Activated CD4-positive, alpha-beta T cell treated with anti-CD3 and anti-CD28 coated beads, Interleukin-2, amount 50 U/mL, for 16 hours (primary cell): ENCODE data around the gene TMEM185A.
"Not testable (repeated sequence)": the region's sequence is repeated elsewhere in the genome, so short reads cannot be mapped to it uniquely, and the experiment has no call there.

Experiments
- DNase-seq: peaks from one replicate; pipeline ENCODE4 v3.0.0-alpha.2; 2020

TMEM185A gene

GRCh38 chrX:149631234-149632165 is at the start of gene TMEM185A:
TMEM185A (minus strand) TSS chrX:149631792; CDS start chrX:149631580, 212 bp downstream.
- DNase-seq = peak; percentile 78

DNA sequence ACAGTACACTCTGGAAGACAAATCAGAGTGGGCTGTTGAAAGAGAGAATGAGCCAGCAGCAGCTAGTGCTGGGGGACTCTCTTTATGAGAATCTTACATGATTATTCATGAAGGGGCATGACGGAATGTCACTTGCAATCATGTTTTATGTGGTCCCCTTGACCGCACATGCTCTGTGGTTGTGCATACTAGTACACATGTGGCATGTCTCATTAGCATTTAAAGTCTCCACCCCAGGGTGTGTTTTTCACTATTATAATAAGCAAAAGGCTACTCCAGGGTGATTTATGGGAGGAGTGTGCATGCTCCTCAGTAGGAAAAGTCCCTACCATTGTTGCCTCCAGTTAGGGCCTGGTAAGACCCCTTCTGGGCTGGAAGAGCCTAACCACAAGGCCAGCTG is 49.6 kb upstream of the TMEM185A start:
- no peak for DNase-seq

- DNase-seq = not testable (repeated sequence)
These were observed 47.6 kb upstream of the TMEM185A start for GRCh38 chrX:149679164-149679678.

GRCh38 chrX:149675554-149675953 is 44.0 kb upstream of the TMEM185A start:
- not testable (repeated sequence) for DNase-seq

DNA sequence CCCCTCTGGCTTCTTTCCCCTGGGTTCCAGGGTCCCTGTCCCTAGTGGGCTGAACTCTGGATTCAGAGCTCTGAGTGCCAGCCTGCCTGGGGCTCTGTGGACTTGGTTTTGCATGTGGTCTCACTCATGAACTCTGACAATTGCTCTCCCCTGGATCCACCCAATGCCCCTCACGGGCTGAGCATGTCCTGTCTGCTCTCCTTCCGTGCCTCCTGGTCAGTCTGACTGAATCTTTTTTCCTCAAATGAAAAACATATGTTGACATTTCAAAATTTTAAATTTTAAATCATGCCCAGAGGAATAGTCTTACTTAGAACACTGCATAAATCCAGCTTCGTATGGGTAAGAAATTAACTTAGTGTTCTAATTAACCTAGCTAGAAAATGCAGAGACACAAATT is 43.5 kb upstream of the TMEM185A start:
- DNase-seq = not testable (repeated sequence)

DNA sequence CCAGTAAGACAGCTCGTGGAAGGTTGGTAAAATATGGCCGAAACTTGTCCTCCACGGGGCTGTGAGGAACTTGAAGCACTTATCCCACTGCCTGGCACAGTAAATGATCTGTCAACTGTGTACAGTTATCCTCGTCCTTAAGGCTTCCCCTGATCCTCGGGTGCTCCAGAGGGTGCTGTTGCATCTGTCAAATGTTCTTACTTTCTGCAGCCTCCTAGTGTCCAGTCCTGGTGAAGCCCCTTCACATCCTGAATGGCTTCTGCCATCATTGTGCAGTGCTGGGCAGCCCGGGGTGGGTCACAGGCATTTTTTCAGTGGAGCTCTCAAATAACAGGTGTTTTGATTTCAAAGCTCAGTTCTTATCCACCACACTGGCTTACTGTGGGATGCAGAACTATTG is 29.0 kb upstream of the TMEM185A start:
- DNase-seq = not testable (repeated sequence)

DNA sequence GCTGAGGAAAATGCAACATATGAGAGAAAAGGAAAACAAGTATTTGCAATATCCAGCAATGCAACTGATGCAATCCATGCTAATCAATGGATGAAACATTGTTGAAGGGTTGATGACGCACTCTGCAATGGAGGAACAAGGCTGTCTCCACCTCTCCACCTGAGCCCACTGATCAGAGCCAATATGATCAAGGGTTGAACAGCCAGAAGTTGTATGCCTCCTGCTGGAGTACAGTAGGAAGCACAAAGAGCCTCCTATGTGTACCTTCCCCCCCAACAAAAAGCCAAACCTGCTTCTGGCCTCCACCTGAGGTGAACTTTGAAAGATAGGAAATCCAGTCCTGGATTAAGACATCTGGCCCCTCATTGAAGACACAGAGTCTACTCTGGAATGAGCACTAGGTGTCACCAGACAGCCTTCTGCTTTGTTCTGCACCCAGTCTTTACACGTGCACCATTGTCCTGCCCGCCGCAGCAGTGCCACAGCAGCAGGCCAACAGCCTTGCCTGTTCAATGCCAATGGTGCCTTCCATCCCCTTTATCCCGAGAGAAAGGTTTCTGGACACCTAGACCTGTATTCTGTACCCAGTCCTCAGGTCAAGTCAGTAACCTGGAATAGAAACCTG is 24.8 kb upstream of the TMEM185A start:
- DNase-seq = not testable (repeated sequence)

- DNase-seq = no peak
These were observed 20.8 kb upstream of the TMEM185A start for GRCh38 chrX:149652232-149652981.

DNA sequence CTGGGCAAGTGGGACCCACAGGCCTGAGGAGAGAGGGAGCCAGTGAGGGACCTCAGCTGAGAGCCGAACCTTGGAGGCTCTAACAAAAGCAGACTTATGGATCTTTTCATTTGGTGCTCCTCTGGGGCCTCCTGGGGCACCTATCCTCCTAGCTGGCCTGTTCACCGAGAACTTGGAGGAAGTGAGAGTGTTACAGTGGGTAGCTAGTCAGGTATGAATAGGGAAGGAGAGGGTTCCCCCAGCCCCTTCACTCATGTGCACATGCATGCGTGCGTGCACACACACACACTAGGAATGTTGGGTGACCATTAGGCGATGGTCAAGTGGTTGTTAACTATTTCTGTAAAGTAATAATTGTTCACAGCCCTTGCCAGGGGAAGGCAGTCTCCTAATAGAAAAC is 18.6 kb upstream of the TMEM185A start:
- no peak for DNase-seq

DNA sequence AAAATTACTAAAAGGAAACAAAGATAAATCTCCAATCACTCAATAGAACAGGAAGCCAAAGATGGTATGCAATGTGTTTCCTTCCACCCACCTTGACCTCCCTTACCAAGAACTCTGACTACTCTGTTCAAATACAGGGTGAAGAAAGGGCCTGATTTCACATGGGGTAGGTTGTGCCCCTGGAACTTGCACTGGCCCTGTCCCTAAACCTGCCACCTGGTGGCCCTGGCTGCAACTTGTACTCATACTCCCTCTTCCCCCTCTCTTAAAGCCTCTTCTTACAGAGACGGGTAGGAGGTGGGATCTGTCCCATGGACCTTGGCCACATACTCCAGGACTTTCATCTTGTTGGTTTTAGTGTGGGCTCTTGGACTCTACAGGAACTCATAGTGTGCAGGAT is 17.3 kb upstream of the TMEM185A start:
- DNase-seq = no peak

DNA sequence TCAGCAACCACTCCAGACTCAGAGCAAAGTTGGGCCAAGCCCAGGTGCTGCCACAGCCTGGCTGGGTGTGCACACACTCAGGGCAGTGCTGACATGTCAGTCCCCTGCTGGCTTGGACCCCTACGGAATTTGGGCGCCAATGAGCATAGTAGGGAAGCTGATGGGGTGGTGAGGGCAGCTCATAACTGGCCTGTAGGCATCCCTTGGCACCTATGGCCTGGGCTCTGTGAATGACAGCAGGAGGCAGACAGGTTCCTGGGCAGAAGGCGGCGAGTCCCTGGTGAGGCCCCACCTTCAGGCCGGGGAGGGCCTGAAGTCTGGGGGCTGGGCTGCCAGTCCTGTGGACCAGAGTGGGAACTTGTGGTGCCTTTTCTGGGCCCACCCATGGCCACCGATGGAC is 15.9 kb upstream of the TMEM185A start:
- DNase-seq = no peak

- DNase-seq = no peak
These were observed 11.9 kb upstream of the TMEM185A start for GRCh38 chrX:149643496-149643895.

DNA sequence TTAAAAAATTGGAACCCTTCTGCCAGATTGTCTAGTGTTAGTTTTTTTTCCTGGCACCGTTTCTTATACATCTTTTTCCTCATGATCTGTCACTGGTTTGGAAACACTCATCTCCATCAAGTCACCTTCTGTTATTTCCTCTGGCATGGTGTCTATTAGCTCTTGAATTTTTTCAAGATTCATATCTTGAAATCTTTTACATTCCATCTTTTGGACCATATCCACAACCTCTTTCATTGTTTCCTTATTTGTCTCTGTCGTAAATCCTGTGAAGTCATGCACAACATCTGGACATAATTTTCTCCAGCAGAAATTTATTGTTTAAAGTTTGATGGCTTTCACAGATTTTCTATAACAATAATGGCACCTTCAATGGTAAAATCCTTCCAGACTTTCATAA is 10.2 kb upstream of the TMEM185A start:
- no peak for DNase-seq

DNA sequence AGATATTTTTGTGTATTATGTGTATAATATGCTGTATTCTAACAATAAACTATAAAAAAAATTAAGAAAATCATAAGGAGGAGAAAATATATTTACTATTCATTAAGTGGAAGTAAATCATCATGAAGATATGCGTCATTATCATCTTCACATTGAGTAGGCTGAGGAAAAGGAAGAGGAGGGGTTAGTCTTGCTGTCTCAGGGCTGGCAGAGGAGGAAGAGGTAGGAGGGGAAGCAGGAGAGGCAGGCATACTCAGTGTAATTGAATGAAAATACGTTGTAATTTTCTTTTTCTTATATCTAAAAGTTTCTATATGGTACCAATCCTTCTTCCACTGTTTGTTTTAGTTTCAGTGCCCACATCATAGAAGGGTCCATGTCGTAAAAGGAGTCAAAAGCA is 9.8 kb upstream of the TMEM185A start:
- DNase-seq = no peak

DNA sequence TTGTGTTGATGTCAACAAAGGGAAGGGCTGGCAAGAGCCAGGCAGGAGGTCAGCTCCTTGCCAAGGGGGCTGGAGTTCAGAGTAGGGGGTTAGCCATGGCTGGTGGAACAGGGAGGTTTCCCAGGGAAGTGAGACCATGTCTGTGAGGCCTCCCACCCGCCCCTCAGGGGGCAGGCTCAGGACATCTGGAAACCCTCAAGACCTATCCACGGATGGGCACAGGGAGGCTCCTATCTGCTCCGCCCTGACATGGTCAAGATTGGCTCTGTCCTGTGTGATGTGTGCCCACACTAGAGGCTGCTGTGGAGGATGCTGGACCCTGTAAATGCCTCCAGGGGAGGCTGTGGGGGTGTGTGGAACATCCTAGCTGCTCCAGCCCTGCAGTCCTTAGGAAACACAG is 8.0 kb upstream of the TMEM185A start:
- DNase-seq = no peak

DNA sequence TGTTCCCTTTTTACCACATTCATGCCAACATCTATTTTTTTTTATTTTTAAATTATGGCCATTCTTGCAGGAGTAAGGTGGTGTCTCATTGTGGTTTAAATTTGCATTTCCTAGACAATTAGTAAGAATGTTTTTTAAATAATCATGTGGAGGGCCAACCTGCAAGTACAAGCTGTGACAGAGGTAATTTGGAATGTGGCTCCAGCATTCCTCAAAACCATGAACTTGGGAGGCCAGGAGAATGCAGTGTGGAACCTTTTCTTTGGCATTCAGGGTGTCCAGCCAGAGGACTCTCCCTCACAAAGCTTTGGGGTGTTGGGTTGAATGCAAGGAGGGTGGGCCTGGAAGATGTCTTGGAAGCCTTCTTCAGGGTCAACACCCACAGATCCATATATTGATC is 7.3 kb upstream of the TMEM185A start:
- DNase-seq = no peak

- no peak for DNase-seq
These were observed 1.9 kb upstream of the TMEM185A start for GRCh38 chrX:149633511-149633910.

- DNase-seq = no peak
These were observed 835 bp downstream of the TMEM185A start for GRCh38 chrX:149630681-149631233.

GRCh38 chrX:149629730-149630387 is 1.7 kb downstream of the TMEM185A start:
- DNase-seq = no peak

- DNase-seq = no peak
These were observed 2.8 kb downstream of the TMEM185A start for GRCh38 chrX:149628768-149629167.

GRCh38 chrX:149628280-149628679 is 3.3 kb downstream of the TMEM185A start:
- no peak for DNase-seq

DNA sequence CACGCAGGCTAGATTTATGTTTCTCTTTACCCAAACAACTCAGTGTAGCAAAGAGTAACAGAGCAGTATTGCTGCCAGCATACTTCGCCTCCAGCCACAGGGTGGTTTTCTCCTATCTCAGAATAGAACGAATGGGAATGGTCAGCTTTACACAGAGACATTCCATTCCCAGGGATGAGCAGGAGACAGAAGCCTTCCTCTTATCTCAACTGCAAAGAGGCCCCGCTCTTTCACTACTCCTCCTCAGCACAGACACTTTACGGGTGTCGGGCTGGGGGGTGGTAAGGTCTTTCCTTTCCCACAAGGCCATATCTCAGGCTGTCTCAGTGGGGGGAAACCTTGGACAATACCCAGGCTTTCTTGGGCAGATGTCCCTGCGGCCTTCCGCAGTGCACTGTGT is 4.8 kb downstream of the TMEM185A start:
- DNase-seq = not testable (repeated sequence)
